Left lung (tissue), 10 donors: ENCODE data around the gene EIF5AL1. TPM values are rescaled to one million over a fixed set of nuclear protein-coding genes. Genes with fewer than 3 reads are reported as not detected.
"Not testable (repeated sequence)": the region's sequence is repeated elsewhere in the genome, so short reads cannot be mapped to it uniquely, and the experiment has no call there.

Source experiments
- ATAC-seq: fragments of 200-7000 bp; cut with Tn5 transposase; one replicate; pipeline ENCODE4 v1.9.1; 2020; ENCODE audit warnings: moderate library complexity
- DNase-seq, 4 donors: peaks; one replicate each; pipeline ENCODE4 v3.0.0-alpha.2; 2013 to 2020
- H3K27ac ChIP-seq, 2 donors: fragments of 200-600 bp; sonication (generic) in 1 of 2; one replicate each; pipeline versions ENCODE4 v1.5.0 to v1.8.0; 2020 to 2021
- H3K27me3 ChIP-seq, 2 donors: fragments of 200-600 bp; sonication (generic) in 1 of 2; one replicate each; pipeline versions ENCODE4 v1.5.0 to v1.8.0; 2020 to 2021
- H3K36me3 ChIP-seq, 2 donors: fragments of 200-600 bp; sonication (generic) in 1 of 2; one replicate each; pipeline versions ENCODE4 v1.5.0 to v1.8.0; 2020 to 2021
- H3K4me1 ChIP-seq, 2 donors: fragments of 200-600 bp; one replicate each; pipeline ENCODE4 v1.8.0; 2021
- H3K4me3 ChIP-seq, 2 donors: fragments of 200-600 bp; sonication (generic) in 1 of 2; one replicate each; pipeline versions ENCODE4 v1.5.0 to v1.8.0; 2020 to 2021; ENCODE audit warnings: mild to moderate bottlenecking in 1 of 2
- H3K9me3 ChIP-seq, 2 donors: fragments of 200-600 bp; sonication (generic) in 1 of 2; one replicate each; pipeline versions ENCODE4 v1.5.0 to v1.8.0; 2020 to 2021
- intact Hi-C, 2 donors: fragments of 100-400 bp; cut with DNase I; formaldehyde crosslinking; loops; one replicate each; pipeline versions ENCODE4 v1.11.2 to v1.14.2; 2022
- polyA plus RNA-seq, 6 donors: library from polyadenylated mRNA; unstranded; fragments of 120-200 nt; gene quantifications; one replicate each; pipeline ENCODE4 v1.2.1, GENCODE V29; 2013; ENCODE audit not compliant: insufficient read length in 6 of 6
- total RNA-seq, 2 donors: library from RNA; stranded (reverse); fragmentation: NEBNext Ultra II Directional; extraction: Animal tissue kit (Norgen Biotek cat#: 25700); gene quantifications; one replicate each; pipeline ENCODE4 v1.2.1, GENCODE V29; 2021
- TF ChIP-seq, protein P1 (sequence below), 2 donors: fragments of 200-600 bp; sonication (generic) in 1 of 2; IDR thresholded peaks; one replicate each; pipeline versions ENCODE4 v1.5.0 to v1.8.0; 2021; ENCODE audit warnings: antibody characterized with exemption in 2 of 2
- donor health status: DM: no; HTN: yes; CAD: no.
- donor health status: DM: no; HTN: no; CAD: no.

EIF5AL1 gene
- total and polyA plus RNA-seq, 8 donors, result 0.18 to 3.5 (median 0.86) TPM

DNA sequence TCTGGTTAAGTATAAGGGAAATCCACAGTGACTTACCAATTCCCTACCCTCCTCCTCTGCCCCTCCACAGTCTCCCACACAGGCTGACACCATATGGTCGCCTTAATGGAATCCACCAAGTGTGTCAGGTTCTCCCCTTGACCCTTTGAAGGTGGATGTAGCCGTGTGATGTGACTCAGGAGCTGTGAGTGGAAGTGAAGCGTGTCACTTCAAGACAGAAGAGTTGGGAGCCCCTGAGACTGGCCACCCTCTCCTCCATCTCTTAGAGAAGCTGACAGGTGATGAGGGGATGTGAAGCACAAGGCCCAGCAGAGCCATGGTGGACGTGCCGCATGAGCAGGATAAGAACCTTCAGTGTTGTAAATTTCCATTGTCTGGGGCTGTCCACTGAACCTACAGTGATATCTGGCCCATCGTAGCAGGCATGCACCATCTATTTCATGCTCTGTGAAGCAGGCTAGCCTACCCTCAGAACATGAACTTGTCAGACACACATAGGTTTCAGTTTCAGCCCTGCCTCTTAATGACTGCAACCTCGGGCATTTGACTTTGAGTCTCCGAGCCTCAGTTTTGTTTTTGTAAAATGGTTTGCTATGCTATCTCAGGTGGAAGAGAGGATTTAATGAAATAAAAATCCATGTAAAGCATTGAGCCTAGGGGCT, 12.8 kb downstream of the EIF5AL1 start:
- not testable (repeated sequence) for DNase-seq

DNA sequence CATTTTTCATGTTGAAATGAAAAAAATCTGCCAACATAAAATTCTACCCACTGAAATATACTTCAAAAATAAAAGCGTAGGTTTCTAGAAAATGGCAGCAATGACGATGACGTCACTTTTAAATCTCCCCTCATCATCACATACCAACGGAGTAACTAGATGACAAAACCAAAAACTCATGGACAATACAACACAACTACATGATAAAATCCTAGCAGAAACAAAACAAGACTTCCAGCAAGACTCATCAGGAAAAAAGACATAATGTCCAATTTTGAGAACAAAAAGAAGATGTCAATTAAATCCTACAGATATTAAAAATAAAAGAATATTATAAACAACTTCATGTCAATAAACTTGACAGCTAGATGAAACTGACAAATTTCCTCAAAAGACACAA, 15.9 kb downstream of the EIF5AL1 start:
- H3K4me1 ChIP-seq, H3K27ac ChIP-seq, H3K27me3 ChIP-seq, H3K9me3 ChIP-seq, DNase-seq, H3K36me3 ChIP-seq, ATAC-seq, H3K4me3 ChIP-seq, intact Hi-C loops: not testable (repeated sequence)

More for the DNA sequence above, 12.8 kb downstream of the EIF5AL1 start:
- H3K27me3 ChIP-seq, H3K9me3 ChIP-seq, H3K36me3 ChIP-seq, H3K27ac ChIP-seq, H3K4me3 ChIP-seq, H3K4me1 ChIP-seq, ATAC-seq, intact Hi-C loops: not testable (repeated sequence)

DNA sequence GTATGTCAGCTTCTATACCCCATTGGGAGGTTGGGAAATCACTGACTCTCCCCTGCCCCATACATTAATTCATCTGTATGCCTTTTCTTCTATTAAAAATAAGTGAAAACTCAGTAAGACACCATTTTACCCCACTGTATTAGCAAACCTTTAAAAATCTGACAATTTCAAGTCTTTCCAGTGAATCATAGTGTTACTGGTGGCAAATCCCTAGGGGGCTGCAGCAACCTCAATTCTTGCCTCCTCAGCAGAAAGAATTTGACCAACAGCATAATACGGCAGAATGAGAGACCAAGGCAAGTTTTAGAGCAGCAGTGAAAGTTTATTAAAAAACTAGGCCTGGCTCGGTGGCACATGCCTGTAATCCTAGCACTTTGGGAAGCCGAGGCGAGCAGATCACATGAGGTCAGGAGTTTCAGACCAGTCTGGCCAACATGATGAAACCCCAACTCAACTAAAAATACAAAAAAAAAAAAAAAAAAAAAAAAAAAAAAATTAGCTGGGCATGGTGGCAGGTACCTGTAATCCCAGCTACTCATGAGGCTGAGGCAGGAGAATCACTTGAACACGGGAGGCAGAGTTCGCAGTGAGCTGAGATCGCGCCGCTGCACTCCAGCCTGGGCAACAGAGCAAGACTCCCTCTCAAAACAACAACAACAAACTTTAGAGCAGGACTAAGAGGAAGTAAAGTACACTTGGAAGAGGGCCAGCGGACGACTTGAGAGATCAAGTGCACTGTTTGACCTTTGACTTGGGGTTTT, 21.0 kb downstream of the EIF5AL1 start:
- H3K27ac ChIP-seq, H3K4me1 ChIP-seq, H3K36me3 ChIP-seq, H3K27me3 ChIP-seq, intact Hi-C loops, ATAC-seq, H3K4me3 ChIP-seq, H3K9me3 ChIP-seq, DNase-seq: not testable (repeated sequence)

DNA sequence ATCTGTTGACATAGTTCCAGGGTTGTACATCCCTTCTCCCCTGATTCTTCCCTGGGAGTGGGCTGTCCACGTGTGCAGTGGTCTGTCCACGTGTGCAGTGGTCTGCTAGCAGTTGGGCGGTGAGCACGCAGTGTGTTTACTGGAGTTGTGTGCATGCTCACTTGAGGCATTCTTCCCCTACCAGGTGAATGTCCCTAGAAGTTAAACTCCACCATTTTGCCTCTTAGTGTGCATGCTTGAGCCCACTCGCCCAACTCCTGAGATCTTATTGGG, 21.5 kb downstream of the EIF5AL1 start:
- H3K4me3 ChIP-seq, H3K4me1 ChIP-seq, H3K27me3 ChIP-seq, H3K9me3 ChIP-seq, DNase-seq, intact Hi-C loops, H3K36me3 ChIP-seq, ATAC-seq, H3K27ac ChIP-seq: not testable (repeated sequence)

DNA sequence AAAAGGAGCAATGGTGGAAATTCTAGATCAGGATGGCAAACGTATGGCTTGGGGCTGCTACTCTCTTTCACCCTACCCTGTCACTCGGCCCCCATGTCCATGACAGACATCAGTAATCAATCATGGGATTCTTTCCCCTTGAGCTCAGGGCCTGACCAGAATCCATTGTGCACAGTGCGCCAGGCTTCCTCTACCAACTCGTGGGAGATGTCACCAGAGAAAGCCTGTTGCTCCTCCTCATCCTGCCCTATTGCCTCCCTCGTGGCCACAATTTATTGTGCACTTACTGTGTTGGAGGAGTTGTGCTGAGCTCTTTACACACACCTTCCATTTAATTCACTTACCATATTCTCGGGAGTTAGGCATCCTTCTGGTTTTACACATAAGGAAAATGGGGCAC, 26.0 kb downstream of the EIF5AL1 start:
- H3K4me1 ChIP-seq, H3K27me3 ChIP-seq, intact Hi-C loops, H3K27ac ChIP-seq, DNase-seq, H3K9me3 ChIP-seq, H3K36me3 ChIP-seq, H3K4me3 ChIP-seq, ATAC-seq: not testable (repeated sequence)

DNA sequence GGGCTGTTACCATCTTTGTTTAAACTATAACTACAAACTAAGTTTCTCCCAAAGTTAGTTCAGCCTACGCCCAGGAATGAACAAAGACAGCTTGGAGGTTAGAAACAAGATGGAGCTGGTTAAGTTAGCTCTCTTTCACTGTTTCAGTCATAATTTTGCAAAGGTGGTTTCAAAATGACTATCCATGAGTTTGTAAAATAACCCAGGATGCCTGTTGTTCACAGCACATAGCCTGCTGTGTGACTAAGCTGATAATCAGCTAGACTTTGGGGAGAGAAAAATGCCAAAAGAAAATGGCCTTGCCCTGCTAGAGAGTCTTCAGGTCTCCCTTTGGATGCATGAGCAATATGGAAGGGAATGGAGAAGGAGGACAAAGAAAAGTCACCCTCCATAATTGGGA, 28.6 kb downstream of the EIF5AL1 start:
- H3K27ac ChIP-seq, H3K4me1 ChIP-seq, intact Hi-C loops, DNase-seq, ATAC-seq, H3K4me3 ChIP-seq, H3K27me3 ChIP-seq, H3K9me3 ChIP-seq, H3K36me3 ChIP-seq: not testable (repeated sequence)

DNA sequence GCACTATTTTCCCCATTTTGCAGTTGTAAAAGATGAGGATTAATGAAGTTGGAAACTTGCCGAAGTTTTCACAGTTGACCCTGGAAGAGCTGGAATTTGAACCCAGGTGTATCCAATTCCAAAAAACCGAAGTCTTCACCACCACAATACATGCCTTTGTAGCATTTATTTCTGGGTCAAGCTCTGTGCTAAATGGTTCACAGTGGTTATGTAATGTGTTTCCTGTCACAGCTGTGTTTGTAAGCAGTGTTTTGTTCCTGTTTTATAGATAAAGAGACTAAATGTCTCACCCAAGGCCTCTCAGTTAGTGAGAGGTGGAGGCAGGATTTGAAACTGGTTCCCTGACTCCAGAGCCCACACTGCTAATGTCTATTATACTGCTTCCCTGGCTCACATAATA, 30.3 kb downstream of the EIF5AL1 start:
- Histone ChIP-seq H3K4me3 (no peak overlapping the region), H3K27ac (no peak overlapping the region), H3K9me3 (no peaks in the 10 kb centered on the region), H3K36me3 (no peaks in the 10 kb centered on the region), H3K4me1 (no peaks in the 10 kb centered on the region), H3K27me3 (no peaks in the 10 kb centered on the region)
- peak; percentile 22 for ATAC-seq
- intact Hi-C loops, result no loop called here
- no peak for DNase-seq
- TF ChIP-seq, protein P1, sequence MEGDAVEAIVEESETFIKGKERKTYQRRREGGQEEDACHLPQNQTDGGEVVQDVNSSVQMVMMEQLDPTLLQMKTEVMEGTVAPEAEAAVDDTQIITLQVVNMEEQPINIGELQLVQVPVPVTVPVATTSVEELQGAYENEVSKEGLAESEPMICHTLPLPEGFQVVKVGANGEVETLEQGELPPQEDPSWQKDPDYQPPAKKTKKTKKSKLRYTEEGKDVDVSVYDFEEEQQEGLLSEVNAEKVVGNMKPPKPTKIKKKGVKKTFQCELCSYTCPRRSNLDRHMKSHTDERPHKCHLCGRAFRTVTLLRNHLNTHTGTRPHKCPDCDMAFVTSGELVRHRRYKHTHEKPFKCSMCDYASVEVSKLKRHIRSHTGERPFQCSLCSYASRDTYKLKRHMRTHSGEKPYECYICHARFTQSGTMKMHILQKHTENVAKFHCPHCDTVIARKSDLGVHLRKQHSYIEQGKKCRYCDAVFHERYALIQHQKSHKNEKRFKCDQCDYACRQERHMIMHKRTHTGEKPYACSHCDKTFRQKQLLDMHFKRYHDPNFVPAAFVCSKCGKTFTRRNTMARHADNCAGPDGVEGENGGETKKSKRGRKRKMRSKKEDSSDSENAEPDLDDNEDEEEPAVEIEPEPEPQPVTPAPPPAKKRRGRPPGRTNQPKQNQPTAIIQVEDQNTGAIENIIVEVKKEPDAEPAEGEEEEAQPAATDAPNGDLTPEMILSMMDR (IDR thresholded peaks at IDR 0.05), result no peak

DNA sequence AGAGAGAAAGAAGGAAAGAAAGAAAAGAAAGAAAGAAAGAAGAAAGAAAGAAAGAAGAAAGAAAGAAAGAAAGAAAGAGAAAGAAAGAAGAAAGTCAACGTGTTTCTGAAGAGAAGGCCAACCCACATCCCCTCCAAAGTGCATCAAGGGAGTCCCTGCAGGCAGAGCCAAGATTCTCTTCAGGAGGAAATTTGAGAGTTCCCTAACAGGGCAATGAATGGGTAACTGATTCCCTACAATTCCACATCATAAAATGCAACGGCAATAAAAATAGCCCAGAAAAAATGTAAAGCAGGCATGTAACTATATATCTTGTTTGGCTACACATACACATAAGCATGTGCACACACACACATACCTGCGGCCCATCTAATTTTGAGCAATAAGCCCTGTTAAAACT, 32.1 kb downstream of the EIF5AL1 start:
- H3K27ac ChIP-seq, DNase-seq, H3K9me3 ChIP-seq, H3K27me3 ChIP-seq, intact Hi-C loops, H3K36me3 ChIP-seq, H3K4me1 ChIP-seq, ATAC-seq, H3K4me3 ChIP-seq: not testable (repeated sequence)

DNA sequence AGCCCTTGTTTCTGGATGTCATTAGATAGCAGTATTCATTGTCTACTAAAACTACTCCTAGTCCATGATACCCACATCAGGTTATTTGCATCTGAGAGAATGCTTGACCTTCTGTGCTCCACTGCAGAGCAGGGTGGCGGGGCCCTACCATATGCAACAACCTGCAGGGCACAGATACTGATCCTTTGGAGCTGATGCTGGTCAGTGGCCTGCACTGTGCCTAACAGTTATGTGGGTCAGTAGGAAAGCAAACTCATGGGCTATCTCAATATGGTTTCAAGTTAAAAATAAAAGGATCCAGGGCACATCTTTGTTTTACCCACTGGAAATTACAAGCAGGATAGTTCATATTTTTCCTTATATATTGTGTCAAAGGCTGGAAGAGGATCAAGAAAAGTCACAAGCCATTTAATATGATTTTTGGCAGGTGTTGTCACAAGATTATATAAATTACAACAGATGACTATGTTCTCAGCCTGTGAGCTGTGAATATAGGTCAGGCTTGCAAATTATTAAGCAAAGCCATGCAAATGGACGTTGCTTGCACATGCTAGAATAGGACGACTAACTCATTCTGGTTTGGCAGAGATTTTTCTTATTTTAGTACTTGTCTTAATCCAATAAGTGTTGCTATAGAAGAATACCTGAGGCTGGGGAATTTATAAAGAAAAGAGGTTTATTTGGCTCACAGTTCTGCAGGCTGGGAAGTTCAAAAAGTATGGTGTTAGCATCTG, 32.8 kb downstream of the EIF5AL1 start:
- DNase-seq, ATAC-seq, intact Hi-C loops: not testable (repeated sequence)

DNA sequence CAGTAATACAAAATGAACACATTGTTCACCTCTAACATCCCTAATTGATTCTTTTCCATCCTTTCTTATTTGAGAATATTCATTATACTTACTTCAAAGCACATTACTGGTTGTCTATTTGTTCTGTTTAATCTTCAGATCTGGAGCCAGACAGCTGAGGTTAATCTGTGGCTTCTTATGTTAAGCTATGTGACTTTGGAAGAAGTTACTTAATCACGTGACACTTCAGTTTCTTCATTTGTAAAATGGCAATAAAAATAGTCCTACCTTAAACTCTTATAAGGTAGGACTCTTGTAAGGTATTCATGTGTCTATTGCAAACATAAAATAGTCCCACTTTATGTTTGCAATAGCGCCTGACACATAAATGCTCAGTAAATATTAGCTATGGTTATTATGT, 34.8 kb downstream of the EIF5AL1 start:
- H3K4me3 ChIP-seq, DNase-seq, H3K27ac ChIP-seq, H3K36me3 ChIP-seq, H3K27me3 ChIP-seq, intact Hi-C loops, ATAC-seq, H3K4me1 ChIP-seq, H3K9me3 ChIP-seq: not testable (repeated sequence)

More for the DNA sequence above, 32.8 kb downstream of the EIF5AL1 start:
- H3K4me1 ChIP-seq, H3K9me3 ChIP-seq, H3K4me3 ChIP-seq, H3K27me3 ChIP-seq, H3K27ac ChIP-seq, H3K36me3 ChIP-seq: not testable (repeated sequence)
